ENCODE data around the gene GBP7. TPM values are rescaled to one million over a fixed set of nuclear protein-coding genes. Genes with fewer than 3 reads are reported as not detected.
A peak's percentile ranks its signal among the peaks of the same experiment; 100 is the strongest.

GBP7 gene
- polyA plus RNA-seq, 4 donors: 0.09 TPM; not detected in 3

- Histone ChIP-seq H3K4me3 (ENCODE audit: low read depth in 1 of 3, low read length in 3 of 3) (no peak overlapping the region), H3K27me3 (ENCODE audit: control insufficient read depth in 3 of 3, insufficient read depth in 3 of 3, low read length in 3 of 3) (no peaks in the 10 kb centered on the region), H3K36me3 (ENCODE audit: control insufficient read depth in 3 of 3, insufficient read depth in 2 of 3, low read depth in 1 of 3, low read length in 3 of 3) (no peaks in the 10 kb centered on the region), H3K9me3 (ENCODE audit: control insufficient read depth in 2 of 2, insufficient read depth in 1 of 2, low read depth in 1 of 2, low read length in 1 of 2) (no peaks in the 10 kb centered on the region), H3K4me1 (ENCODE audit: control insufficient read depth in 3 of 3, insufficient read depth in 2 of 3, low read depth in 1 of 3, low read length in 2 of 3) (no peaks in the 10 kb centered on the region), H3K27ac (ENCODE audit: low read depth in 1 of 3, low read length in 2 of 3) (no peak overlapping the region)
- FAIRE-seq (no peak), DNase-seq (no peak)
- WGBS, 3 donors: 55 to 68% (median 58%) methylated on average over 1 of the region's 1 CpG
Measured at GRCh38 chr1:89166705-89167104, 9.1 kb downstream of the GBP7 start.

- no peak for FAIRE-seq
- H3K4me1 ChIP-seq (ENCODE audit: control insufficient read depth in 3 of 3, insufficient read depth in 2 of 3, low read depth in 1 of 3, low read length in 2 of 3): no peaks in the 10 kb centered on the region
- H3K9me3 ChIP-seq (ENCODE audit: control insufficient read depth in 2 of 2, insufficient read depth in 1 of 2, low read depth in 1 of 2, low read length in 1 of 2): no peaks in the 10 kb centered on the region
- no peak overlapping the region for H3K4me3 ChIP-seq (ENCODE audit: low read depth in 1 of 3, low read length in 3 of 3)
- no peak overlapping the region for H3K27ac ChIP-seq (ENCODE audit: low read depth in 1 of 3, low read length in 2 of 3)
- WGBS, 3 donors: 91 to 93% (median 92%) methylated on average over 5 of the region's 5 CpGs
- no peaks in the 10 kb centered on the region for H3K36me3 ChIP-seq (ENCODE audit: control insufficient read depth in 3 of 3, insufficient read depth in 2 of 3, low read depth in 1 of 3, low read length in 3 of 3)
- no peaks in the 10 kb centered on the region for H3K27me3 ChIP-seq (ENCODE audit: control insufficient read depth in 3 of 3, insufficient read depth in 3 of 3, low read length in 3 of 3)
- DNase-seq: no peak
Measured at GRCh38 chr1:89165811-89166210, 10.0 kb downstream of the GBP7 start.

GRCh38 chr1:89151047-89151446 lies 24.8 kb downstream of the GBP7 start:
- H3K4me3 ChIP-seq (ENCODE audit: low read depth in 1 of 3, low read length in 3 of 3): no peak overlapping the region
- FAIRE-seq: no peak
- no peaks in the 10 kb centered on the region for H3K27me3 ChIP-seq (ENCODE audit: control insufficient read depth in 3 of 3, insufficient read depth in 3 of 3, low read length in 3 of 3)
- H3K27ac ChIP-seq (ENCODE audit: low read depth in 1 of 3, low read length in 2 of 3): no peak overlapping the region
- H3K36me3 ChIP-seq (ENCODE audit: control insufficient read depth in 3 of 3, insufficient read depth in 2 of 3, low read depth in 1 of 3, low read length in 3 of 3): no peaks in the 10 kb centered on the region
- no peak for DNase-seq
- H3K9me3 ChIP-seq (ENCODE audit: control insufficient read depth in 2 of 2, insufficient read depth in 1 of 2, low read depth in 1 of 2, low read length in 1 of 2): no peaks in the 10 kb centered on the region
- no peaks in the 10 kb centered on the region for H3K4me1 ChIP-seq (ENCODE audit: control insufficient read depth in 3 of 3, insufficient read depth in 2 of 3, low read depth in 1 of 3, low read length in 2 of 3)
- WGBS, 3 donors: 45 to 50% (median 47%) methylated on average over 1 of the region's 1 CpG

- 69 to 77% (median 74%) methylated on average over 3 of the region's 3 CpGs for WGBS, 3 donors
- DNase-seq: no peak
- H3K4me1 ChIP-seq (ENCODE audit: control insufficient read depth in 3 of 3, insufficient read depth in 2 of 3, low read depth in 1 of 3, low read length in 2 of 3): no peaks in the 10 kb centered on the region
- FAIRE-seq: no peak
- H3K9me3 ChIP-seq (ENCODE audit: control insufficient read depth in 2 of 2, insufficient read depth in 1 of 2, low read depth in 1 of 2, low read length in 1 of 2): no peaks in the 10 kb centered on the region
- no peaks in the 10 kb centered on the region for H3K27me3 ChIP-seq (ENCODE audit: control insufficient read depth in 3 of 3, insufficient read depth in 3 of 3, low read length in 3 of 3)
- no peaks in the 10 kb centered on the region for H3K36me3 ChIP-seq (ENCODE audit: control insufficient read depth in 3 of 3, insufficient read depth in 2 of 3, low read depth in 1 of 3, low read length in 3 of 3)
- H3K27ac ChIP-seq (ENCODE audit: low read depth in 1 of 3, low read length in 2 of 3): no peak overlapping the region
- no peak overlapping the region for H3K4me3 ChIP-seq (ENCODE audit: low read depth in 1 of 3, low read length in 3 of 3)
Measured at GRCh38 chr1:89149976-89150375, 25.8 kb downstream of the GBP7 start.

GRCh38 chr1:89149229-89149628 lies 26.6 kb downstream of the GBP7 start:
- Histone ChIP-seq H3K4me1 (ENCODE audit: control insufficient read depth in 3 of 3, insufficient read depth in 2 of 3, low read depth in 1 of 3, low read length in 2 of 3) (no peaks in the 10 kb centered on the region), H3K36me3 (ENCODE audit: control insufficient read depth in 3 of 3, insufficient read depth in 2 of 3, low read depth in 1 of 3, low read length in 3 of 3) (no peaks in the 10 kb centered on the region), H3K9me3 (ENCODE audit: control insufficient read depth in 2 of 2, insufficient read depth in 1 of 2, low read depth in 1 of 2, low read length in 1 of 2) (no peaks in the 10 kb centered on the region), H3K27me3 (ENCODE audit: control insufficient read depth in 3 of 3, insufficient read depth in 3 of 3, low read length in 3 of 3) (no peaks in the 10 kb centered on the region), H3K4me3 (ENCODE audit: low read depth in 1 of 3, low read length in 3 of 3) (no peak overlapping the region), H3K27ac (ENCODE audit: low read depth in 1 of 3, low read length in 2 of 3) (no peak overlapping the region)
- FAIRE-seq: no peak
- 43 to 65% (median 48%) methylated on average over 3 of the region's 3 CpGs for WGBS, 3 donors
- DNase-seq: peak; percentile 27 to 35

- Histone ChIP-seq H3K36me3 (ENCODE audit: control insufficient read depth in 3 of 3, insufficient read depth in 2 of 3, low read depth in 1 of 3, low read length in 3 of 3) (no peaks in the 10 kb centered on the region), H3K9me3 (ENCODE audit: control insufficient read depth in 2 of 2, insufficient read depth in 1 of 2, low read depth in 1 of 2, low read length in 1 of 2) (no peaks in the 10 kb centered on the region), H3K4me3 (ENCODE audit: low read depth in 1 of 3, low read length in 3 of 3) (no peak overlapping the region), H3K27ac (ENCODE audit: low read depth in 1 of 3, low read length in 2 of 3) (no peak overlapping the region), H3K27me3 (ENCODE audit: control insufficient read depth in 3 of 3, insufficient read depth in 3 of 3, low read length in 3 of 3) (no peaks in the 10 kb centered on the region), H3K4me1 (ENCODE audit: control insufficient read depth in 3 of 3, insufficient read depth in 2 of 3, low read depth in 1 of 3, low read length in 2 of 3) (no peaks in the 10 kb centered on the region)
- no peak for FAIRE-seq
- no peak for DNase-seq
- 76 to 87% (median 83%) methylated on average over 3 of the region's 3 CpGs for WGBS, 3 donors
Measured at GRCh38 chr1:89147678-89148658, 27.8 kb downstream of the GBP7 start.

- WGBS, 3 donors: 53 to 76% (median 67%) methylated on average over 3 of the region's 3 CpGs
Measured at GRCh38 chr1:89146721-89147120, 29.1 kb downstream of the GBP7 start.

GRCh38 chr1:89143484-89143883 lies 32.3 kb downstream of the GBP7 start:
- FAIRE-seq: no peak
- WGBS, 3 donors: 71 to 88% (median 82%) methylated on average over 2 of the region's 2 CpGs
- H3K36me3 ChIP-seq (ENCODE audit: control insufficient read depth in 3 of 3, insufficient read depth in 2 of 3, low read depth in 1 of 3, low read length in 3 of 3): no peaks in the 10 kb centered on the region
- no peak overlapping the region for H3K4me3 ChIP-seq (ENCODE audit: low read depth in 1 of 3, low read length in 3 of 3)
- H3K27me3 ChIP-seq (ENCODE audit: control insufficient read depth in 3 of 3, insufficient read depth in 3 of 3, low read length in 3 of 3): no peaks in the 10 kb centered on the region
- DNase-seq: no peak
- H3K27ac ChIP-seq (ENCODE audit: low read depth in 1 of 3, low read length in 2 of 3): no peak overlapping the region
- H3K4me1 ChIP-seq (ENCODE audit: control insufficient read depth in 3 of 3, insufficient read depth in 2 of 3, low read depth in 1 of 3, low read length in 2 of 3): no peaks in the 10 kb centered on the region
- H3K9me3 ChIP-seq (ENCODE audit: control insufficient read depth in 2 of 2, insufficient read depth in 1 of 2, low read depth in 1 of 2, low read length in 1 of 2): no peaks in the 10 kb centered on the region

More at GRCh38 chr1:89146721-89147120, 29.1 kb downstream of the GBP7 start:
- Histone ChIP-seq H3K27me3 (ENCODE audit: control insufficient read depth in 3 of 3, insufficient read depth in 3 of 3, low read length in 3 of 3) (no peaks in the 10 kb centered on the region), H3K27ac (ENCODE audit: low read depth in 1 of 3, low read length in 2 of 3) (no peak overlapping the region), H3K4me3 (ENCODE audit: low read depth in 1 of 3, low read length in 3 of 3) (no peak overlapping the region), H3K4me1 (ENCODE audit: control insufficient read depth in 3 of 3, insufficient read depth in 2 of 3, low read depth in 1 of 3, low read length in 2 of 3) (no peaks in the 10 kb centered on the region), H3K36me3 (ENCODE audit: control insufficient read depth in 3 of 3, insufficient read depth in 2 of 3, low read depth in 1 of 3, low read length in 3 of 3) (no peaks in the 10 kb centered on the region), H3K9me3 (ENCODE audit: control insufficient read depth in 2 of 2, insufficient read depth in 1 of 2, low read depth in 1 of 2, low read length in 1 of 2) (no peaks in the 10 kb centered on the region)
- FAIRE-seq (no peak), DNase-seq (no peak)

All from small intestine (tissue), 7 donors.